Measurements from ENCODE around the gene MAP3K4. TPM values are rescaled to one million over a fixed set of nuclear protein-coding genes. Genes with fewer than 3 reads are reported as not detected.
"Not testable (repeated sequence)": the region's sequence is repeated elsewhere in the genome, so short reads cannot be mapped to it uniquely, and the experiment has no call there.

The MAP3K4 gene
- total RNA-seq, 1 donor from 2014 or later = 25.5 TPM

GRCh38 chr6:160979061-160979708 is 12.4 kb upstream of the MAP3K4 start:
- no peak for TF ChIP-seq CTCF (IDR thresholded peaks at IDR 0.05)
- H3K27me3 Mint-ChIP-seq (ENCODE audit: low read depth) = no peaks in the 10 kb centered on the region
- no peak overlapping the region for H3K4me3 Mint-ChIP-seq (ENCODE audit: unreplicated experiment)
- DNase-seq (ENCODE audit: low spot score) = no peak
- no peak overlapping the region for H3K27ac Mint-ChIP-seq (ENCODE audit: unreplicated experiment)
- H3K36me3 Mint-ChIP-seq (ENCODE audit: low read depth) = peaks cover 2% of the 10 kb centered on the region
- peaks cover 5% of the 10 kb centered on the region for H3K4me1 Mint-ChIP-seq (ENCODE audit: low read depth)
- peaks cover 4% of the 10 kb centered on the region for H3K9me3 Mint-ChIP-seq (ENCODE audit: low read depth)

- peaks cover 19% of the 10 kb centered on the region for H3K9me3 Mint-ChIP-seq (ENCODE audit: low read depth)
- not testable (repeated sequence) for H3K27me3 Mint-ChIP-seq (ENCODE audit: low read depth); H3K27ac Mint-ChIP-seq (ENCODE audit: unreplicated experiment)
These were observed 8.1 kb upstream of the MAP3K4 start for GRCh38 chr6:160983377-160983948.

GRCh38 chr6:160986851-160987250 is 4.7 kb upstream of the MAP3K4 start:
- H3K9me3 Mint-ChIP-seq (ENCODE audit: low read depth) = peaks cover 19% of the 10 kb centered on the region

More at GRCh38 chr6:160983377-160983948, 8.1 kb upstream of the MAP3K4 start:
- H3K36me3 Mint-ChIP-seq (ENCODE audit: low read depth); H3K4me3 Mint-ChIP-seq (ENCODE audit: unreplicated experiment); DNase-seq (ENCODE audit: low spot score); H3K4me1 Mint-ChIP-seq (ENCODE audit: low read depth): not testable (repeated sequence)

GRCh38 chr6:160987265-160987664 is 4.3 kb upstream of the MAP3K4 start:
- no peak for DNase-seq (ENCODE audit: low spot score)
- Mint-ChIP-seq H3K27me3 (ENCODE audit: low read depth) (no peaks in the 10 kb centered on the region), H3K9me3 (ENCODE audit: low read depth) (peaks cover 19% of the 10 kb centered on the region), H3K36me3 (ENCODE audit: low read depth) (peaks cover 2% of the 10 kb centered on the region), H3K27ac (ENCODE audit: unreplicated experiment) (no peak overlapping the region), H3K4me3 (ENCODE audit: unreplicated experiment) (no peak overlapping the region), H3K4me1 (ENCODE audit: low read depth) (no peaks in the 10 kb centered on the region)
- TF ChIP-seq CTCF (IDR thresholded peaks at IDR 0.05) = no peak

More at GRCh38 chr6:160986851-160987250, 4.7 kb upstream of the MAP3K4 start:
- Mint-ChIP-seq H3K4me1 (ENCODE audit: low read depth) (no peaks in the 10 kb centered on the region), H3K4me3 (ENCODE audit: unreplicated experiment) (no peak overlapping the region), H3K36me3 (ENCODE audit: low read depth) (peaks cover 2% of the 10 kb centered on the region), H3K27ac (ENCODE audit: unreplicated experiment) (no peak overlapping the region), H3K27me3 (ENCODE audit: low read depth) (no peaks in the 10 kb centered on the region)
- no peak for TF ChIP-seq CTCF (IDR thresholded peaks at IDR 0.05)
- no peak for DNase-seq (ENCODE audit: low spot score)

- DNase-seq (ENCODE audit: low spot score) = no peak
- Mint-ChIP-seq H3K36me3 (ENCODE audit: low read depth) (no peaks in the 10 kb centered on the region), H3K9me3 (ENCODE audit: low read depth) (peaks cover 12% of the 10 kb centered on the region), H3K27me3 (ENCODE audit: low read depth) (no peaks in the 10 kb centered on the region), H3K4me3 (ENCODE audit: unreplicated experiment) (peak overlapping the region; percentile 82), H3K27ac (ENCODE audit: unreplicated experiment) (peak overlapping the region; percentile 87), H3K4me1 (ENCODE audit: low read depth) (peaks cover 23% of the 10 kb centered on the region)
- no peak for TF ChIP-seq CTCF (IDR thresholded peaks at IDR 0.05)
These were observed 643 bp upstream of the MAP3K4 start for GRCh38 chr6:160990847-160991405.

All from chondrocyte (in vitro differentiated cells).